Glutamatergic neuron (in vitro differentiated cells): ENCODE data around the gene GDF10. TPM values are rescaled to one million over a fixed set of nuclear protein-coding genes. Genes with fewer than 3 reads are reported as not detected.

Experiments used
- DNase-seq: peaks from one replicate; pipeline ENCODE4 v3.0.0; 2022
- H3K27ac Mint-ChIP-seq: one replicate; pipeline ENCODE4 v1.8.0; 2020; ENCODE audit warnings: mild to moderate bottlenecking, mixed read lengths, inconsistent platforms; ENCODE audit not compliant: unreplicated experiment
- H3K27me3 Mint-ChIP-seq: one replicate; pipeline ENCODE4 v1.8.0; 2020; ENCODE audit warnings: mild to moderate bottlenecking, moderate library complexity, mixed read lengths, inconsistent platforms; ENCODE audit not compliant: unreplicated experiment
- H3K36me3 Mint-ChIP-seq: one replicate; pipeline ENCODE4 v1.8.0; 2020; ENCODE audit warnings: mild to moderate bottlenecking, mixed read lengths, inconsistent platforms; ENCODE audit not compliant: unreplicated experiment
- H3K4me1 Mint-ChIP-seq: one replicate; pipeline ENCODE4 v1.8.0; 2020; ENCODE audit warnings: mild to moderate bottlenecking, low read depth, mixed read lengths, inconsistent platforms; ENCODE audit not compliant: unreplicated experiment
- H3K4me3 Mint-ChIP-seq: one replicate; pipeline ENCODE4 v1.8.0; 2020; ENCODE audit warnings: mild to moderate bottlenecking, mixed read lengths, inconsistent platforms; ENCODE audit not compliant: unreplicated experiment
- H3K9me3 Mint-ChIP-seq: one replicate; pipeline ENCODE4 v1.8.0; 2020; ENCODE audit warnings: mild to moderate bottlenecking, moderate library complexity, mixed read lengths, inconsistent platforms; ENCODE audit not compliant: unreplicated experiment
- CTCF ChIP-seq: fragments of 200-600 bp; sonication (generic); IDR thresholded peaks from one replicate; pipeline ENCODE4 v1.5.0; 2021; ENCODE audit not compliant: partially characterized antibody, unreplicated experiment
- total RNA-seq: library from RNA; stranded (reverse); fragmentation: NEBNext Ultra II Directional; extraction: Animal tissue kit (Norgen Biotek cat#: 25700); gene quantifications from one replicate; pipeline ENCODE4 v1.2.1, GENCODE V29; 2021; ENCODE audit not compliant: unreplicated experiment

The GDF10 gene
- total RNA-seq, 1 donor from 2014 or later, result not detected

- Mint-ChIP-seq H3K27ac (no peak overlapping the region), H3K27me3 (peaks cover 2% of the 10 kb centered on the region), H3K4me3 (no peak overlapping the region), H3K4me1 (no peaks in the 10 kb centered on the region), H3K36me3 (no peaks in the 10 kb centered on the region), H3K9me3 (no peaks in the 10 kb centered on the region)
- no peak for DNase-seq
- no peak for TF ChIP-seq CTCF
Measured at GRCh38 chr10:47279276-47279675, 20.7 kb upstream of the GDF10 start.

- Mint-ChIP-seq H3K36me3 (no peaks in the 10 kb centered on the region), H3K27ac (no peak overlapping the region), H3K4me3 (no peak overlapping the region), H3K9me3 (no peaks in the 10 kb centered on the region), H3K4me1 (no peaks in the 10 kb centered on the region), H3K27me3 (peaks cover 8% of the 10 kb centered on the region)
- no peak for TF ChIP-seq CTCF
- no peak for DNase-seq
Measured at GRCh38 chr10:47282005-47282656, 17.9 kb upstream of the GDF10 start.

DNA sequence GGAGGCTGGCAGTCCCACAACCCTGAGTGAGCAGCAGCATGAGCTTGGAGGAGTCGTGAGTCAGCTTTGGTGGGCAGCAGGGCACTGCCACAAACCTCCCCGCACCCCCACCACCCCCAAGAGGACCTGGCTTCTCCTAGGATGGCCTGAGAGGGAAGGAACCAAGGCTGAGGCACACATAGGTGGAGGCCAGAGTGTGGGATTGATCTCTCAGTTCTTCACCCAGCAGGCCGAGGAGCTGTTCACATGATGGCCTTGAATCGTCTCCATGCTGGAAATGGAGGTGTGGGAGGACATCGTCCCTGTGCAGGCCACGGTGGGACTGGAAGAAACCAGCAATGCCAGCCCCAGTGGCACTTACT, 17.4 kb upstream of the GDF10 start:
- H3K4me3 Mint-ChIP-seq, result no peak overlapping the region
- no peak for DNase-seq
- no peak for TF ChIP-seq CTCF
- H3K4me1 Mint-ChIP-seq, result no peaks in the 10 kb centered on the region
- H3K27ac Mint-ChIP-seq, result no peak overlapping the region
- H3K27me3 Mint-ChIP-seq, result peaks cover 8% of the 10 kb centered on the region
- H3K36me3 Mint-ChIP-seq, result no peaks in the 10 kb centered on the region
- no peaks in the 10 kb centered on the region for H3K9me3 Mint-ChIP-seq

- no peak for TF ChIP-seq CTCF
- Mint-ChIP-seq H3K27me3 (peaks cover 8% of the 10 kb centered on the region), H3K27ac (no peak overlapping the region), H3K4me3 (no peak overlapping the region), H3K36me3 (no peaks in the 10 kb centered on the region), H3K4me1 (no peaks in the 10 kb centered on the region), H3K9me3 (no peaks in the 10 kb centered on the region)
- no peak for DNase-seq
Measured at GRCh38 chr10:47283101-47283630, 16.8 kb upstream of the GDF10 start.

DNA sequence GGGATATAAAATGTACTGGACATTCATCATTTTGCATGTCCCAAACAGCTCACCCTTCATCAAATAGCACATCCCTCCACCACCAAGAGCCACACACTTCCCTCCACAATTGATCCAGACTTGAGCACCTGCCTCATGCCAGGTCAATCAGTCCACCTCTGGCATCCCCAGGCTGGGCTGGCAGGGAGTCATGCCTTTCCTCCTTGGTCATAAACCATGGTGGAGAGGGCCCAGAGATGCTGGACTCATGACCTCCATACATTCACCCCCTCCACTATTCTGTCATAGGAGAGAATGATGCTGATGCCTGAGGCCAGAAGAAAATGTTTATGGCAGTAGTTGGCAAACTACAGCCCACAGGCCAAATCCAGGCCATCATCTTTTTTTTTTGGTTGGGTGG, 16.1 kb upstream of the GDF10 start:
- no peak for TF ChIP-seq CTCF
- Mint-ChIP-seq H3K4me3 (no peak overlapping the region), H3K27ac (no peak overlapping the region), H3K27me3 (peaks cover 8% of the 10 kb centered on the region), H3K36me3 (no peaks in the 10 kb centered on the region), H3K4me1 (no peaks in the 10 kb centered on the region), H3K9me3 (no peaks in the 10 kb centered on the region)
- DNase-seq, result no peak
